ENCODE results near the gene HOXA6.

DNA sequence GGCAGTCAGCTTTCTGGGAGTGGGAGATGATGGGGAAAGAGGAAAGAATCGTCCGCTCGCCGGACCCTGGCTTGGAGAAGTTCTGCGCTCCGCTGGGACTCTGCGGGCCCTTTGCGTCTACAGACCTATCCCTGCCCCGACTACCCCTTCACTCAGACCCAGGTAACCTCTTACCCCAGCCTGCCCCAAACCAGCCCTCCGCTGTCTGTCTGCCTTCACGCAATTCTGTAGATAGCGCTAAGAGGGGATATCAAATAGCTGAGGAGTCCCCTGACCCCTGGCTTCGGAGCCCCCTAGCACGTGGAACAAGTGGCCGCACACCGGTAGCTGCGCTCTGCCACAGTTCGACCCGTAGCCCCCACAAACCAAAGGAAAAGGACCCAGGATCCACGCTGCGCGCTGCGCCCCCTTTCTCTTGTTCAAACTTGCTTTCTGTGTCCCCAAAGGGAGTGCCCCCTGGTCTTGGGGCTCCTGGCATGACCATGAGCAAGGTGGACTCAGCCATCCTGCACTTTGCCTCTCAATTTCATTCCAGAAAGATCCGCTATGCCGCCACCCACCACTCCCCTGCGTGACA lies 24.0 kb downstream of the HOXA6 start:
- TF ChIP-seq, protein P1, sequence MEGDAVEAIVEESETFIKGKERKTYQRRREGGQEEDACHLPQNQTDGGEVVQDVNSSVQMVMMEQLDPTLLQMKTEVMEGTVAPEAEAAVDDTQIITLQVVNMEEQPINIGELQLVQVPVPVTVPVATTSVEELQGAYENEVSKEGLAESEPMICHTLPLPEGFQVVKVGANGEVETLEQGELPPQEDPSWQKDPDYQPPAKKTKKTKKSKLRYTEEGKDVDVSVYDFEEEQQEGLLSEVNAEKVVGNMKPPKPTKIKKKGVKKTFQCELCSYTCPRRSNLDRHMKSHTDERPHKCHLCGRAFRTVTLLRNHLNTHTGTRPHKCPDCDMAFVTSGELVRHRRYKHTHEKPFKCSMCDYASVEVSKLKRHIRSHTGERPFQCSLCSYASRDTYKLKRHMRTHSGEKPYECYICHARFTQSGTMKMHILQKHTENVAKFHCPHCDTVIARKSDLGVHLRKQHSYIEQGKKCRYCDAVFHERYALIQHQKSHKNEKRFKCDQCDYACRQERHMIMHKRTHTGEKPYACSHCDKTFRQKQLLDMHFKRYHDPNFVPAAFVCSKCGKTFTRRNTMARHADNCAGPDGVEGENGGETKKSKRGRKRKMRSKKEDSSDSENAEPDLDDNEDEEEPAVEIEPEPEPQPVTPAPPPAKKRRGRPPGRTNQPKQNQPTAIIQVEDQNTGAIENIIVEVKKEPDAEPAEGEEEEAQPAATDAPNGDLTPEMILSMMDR (IDR thresholded peaks at IDR 0.05) = no peak
- no peak for TF ChIP-seq EZH2 (IDR thresholded peaks at IDR 0.05; ENCODE audit: borderline replicate concordance, insufficient read depth, low read depth, low read length, poor library complexity, severe bottlenecking)

All from B cell (primary cell).